ENCODE results near the gene FNDC1.

The FNDC1 gene

GRCh38 chr6:159309723-159310122, 140.5 kb downstream of the FNDC1 start:
- Histone ChIP-seq H3K4me3 (ENCODE audit: low read depth in 1 of 2, low read length in 1 of 2) (no peak overlapping the region), H3K27me3 (no peaks in the 10 kb centered on the region), H3K4me1 (ENCODE audit: control insufficient read depth in 1 of 2, insufficient read depth in 1 of 2, low read depth in 1 of 2, low read length in 1 of 2) (no peaks in the 10 kb centered on the region), H3K27ac (no peak overlapping the region), H3K9me3 (no peaks in the 10 kb centered on the region), H3K36me3 (no peaks in the 10 kb centered on the region)
- TF ChIP-seq, protein P1, sequence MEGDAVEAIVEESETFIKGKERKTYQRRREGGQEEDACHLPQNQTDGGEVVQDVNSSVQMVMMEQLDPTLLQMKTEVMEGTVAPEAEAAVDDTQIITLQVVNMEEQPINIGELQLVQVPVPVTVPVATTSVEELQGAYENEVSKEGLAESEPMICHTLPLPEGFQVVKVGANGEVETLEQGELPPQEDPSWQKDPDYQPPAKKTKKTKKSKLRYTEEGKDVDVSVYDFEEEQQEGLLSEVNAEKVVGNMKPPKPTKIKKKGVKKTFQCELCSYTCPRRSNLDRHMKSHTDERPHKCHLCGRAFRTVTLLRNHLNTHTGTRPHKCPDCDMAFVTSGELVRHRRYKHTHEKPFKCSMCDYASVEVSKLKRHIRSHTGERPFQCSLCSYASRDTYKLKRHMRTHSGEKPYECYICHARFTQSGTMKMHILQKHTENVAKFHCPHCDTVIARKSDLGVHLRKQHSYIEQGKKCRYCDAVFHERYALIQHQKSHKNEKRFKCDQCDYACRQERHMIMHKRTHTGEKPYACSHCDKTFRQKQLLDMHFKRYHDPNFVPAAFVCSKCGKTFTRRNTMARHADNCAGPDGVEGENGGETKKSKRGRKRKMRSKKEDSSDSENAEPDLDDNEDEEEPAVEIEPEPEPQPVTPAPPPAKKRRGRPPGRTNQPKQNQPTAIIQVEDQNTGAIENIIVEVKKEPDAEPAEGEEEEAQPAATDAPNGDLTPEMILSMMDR (IDR thresholded peaks at IDR 0.05), result no peak

- Histone ChIP-seq H3K4me1 (ENCODE audit: control insufficient read depth in 1 of 2, insufficient read depth in 1 of 2, low read depth in 1 of 2, low read length in 1 of 2) (no peaks in the 10 kb centered on the region), H3K4me3 (ENCODE audit: low read depth in 1 of 2, low read length in 1 of 2) (no peak overlapping the region), H3K36me3 (no peaks in the 10 kb centered on the region), H3K27me3 (no peaks in the 10 kb centered on the region), H3K27ac (no peak overlapping the region), H3K9me3 (no peaks in the 10 kb centered on the region)
- TF ChIP-seq, protein P1 (IDR thresholded peaks at IDR 0.05), result no peak
These were observed 142.4 kb downstream of the FNDC1 start for GRCh38 chr6:159311618-159312017.

DNA sequence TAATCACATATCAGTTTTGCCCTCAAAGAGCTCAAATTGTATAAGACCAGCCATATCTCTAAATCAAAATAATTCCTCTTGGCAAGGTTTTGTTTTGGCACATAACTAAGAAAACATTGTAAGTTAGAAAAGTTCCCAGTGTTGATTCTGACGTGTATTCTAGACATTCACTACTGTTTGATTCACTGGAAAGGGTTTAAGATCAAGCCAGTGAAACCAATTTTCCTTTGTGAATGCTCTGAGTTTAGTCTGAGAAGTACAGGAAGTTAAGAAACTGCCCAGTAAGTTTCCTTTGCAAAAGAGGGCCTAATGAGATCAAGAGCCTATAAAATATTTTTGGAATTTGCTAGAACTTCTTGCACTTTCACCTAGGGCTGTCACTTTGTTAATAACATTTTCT, 143.0 kb downstream of the FNDC1 start:
- Histone ChIP-seq H3K27me3 (no peaks in the 10 kb centered on the region), H3K36me3 (no peaks in the 10 kb centered on the region), H3K4me1 (ENCODE audit: control insufficient read depth in 1 of 2, insufficient read depth in 1 of 2, low read depth in 1 of 2, low read length in 1 of 2) (no peaks in the 10 kb centered on the region), H3K4me3 (ENCODE audit: low read depth in 1 of 2, low read length in 1 of 2) (no peak overlapping the region), H3K9me3 (no peaks in the 10 kb centered on the region), H3K27ac (no peak overlapping the region)
- TF ChIP-seq, protein P1 (IDR thresholded peaks at IDR 0.05), result no peak

DNA sequence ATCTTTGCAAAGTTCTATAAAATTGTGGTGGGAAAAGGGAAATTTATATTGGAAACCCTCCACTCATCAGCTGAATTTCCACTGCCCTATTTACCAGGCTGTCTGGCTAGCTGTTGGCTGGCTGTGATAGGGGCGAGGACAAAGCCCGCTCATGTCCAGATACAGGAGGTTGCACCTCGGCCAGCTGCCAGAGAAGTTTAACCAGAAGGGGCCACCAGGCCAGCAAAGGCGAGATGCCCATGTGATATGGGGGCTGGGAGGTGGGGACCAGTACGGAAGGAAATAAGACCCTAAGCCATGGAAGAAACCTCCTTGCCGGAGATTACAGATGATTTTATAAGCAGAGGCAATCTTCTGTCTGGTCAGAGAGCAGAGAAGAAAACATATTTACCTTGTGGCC, 143.8 kb downstream of the FNDC1 start:
- H3K4me3 ChIP-seq (ENCODE audit: low read depth in 1 of 2, low read length in 1 of 2), result no peak overlapping the region
- TF ChIP-seq, protein P1 (IDR thresholded peaks at IDR 0.05), result no peak
- H3K9me3 ChIP-seq, result no peaks in the 10 kb centered on the region
- no peaks in the 10 kb centered on the region for H3K36me3 ChIP-seq
- H3K27ac ChIP-seq, result no peak overlapping the region
- H3K27me3 ChIP-seq, result no peaks in the 10 kb centered on the region
- no peaks in the 10 kb centered on the region for H3K4me1 ChIP-seq (ENCODE audit: control insufficient read depth in 1 of 2, insufficient read depth in 1 of 2, low read depth in 1 of 2, low read length in 1 of 2)

DNA sequence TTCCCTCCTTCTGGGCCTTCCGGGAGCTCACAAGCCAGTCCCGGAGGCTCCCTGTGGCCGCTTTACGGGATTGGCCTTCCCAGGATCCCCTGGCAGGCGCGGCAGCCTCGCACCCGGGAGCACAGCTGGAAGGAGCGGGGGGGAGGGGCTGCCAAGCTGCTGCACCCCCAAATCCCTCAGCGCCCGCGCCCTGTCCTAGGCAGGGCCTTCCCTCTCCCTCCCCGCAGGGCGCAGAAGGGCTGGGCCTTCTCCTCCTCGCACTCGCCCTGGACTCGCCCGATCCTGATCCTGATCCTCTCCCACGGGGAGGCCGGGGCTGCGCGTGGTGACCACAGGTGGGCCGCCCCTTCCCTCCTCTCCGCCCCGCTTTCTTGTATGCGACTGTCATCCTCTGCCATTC, 146.4 kb downstream of the FNDC1 start:
- H3K36me3 ChIP-seq, result no peaks in the 10 kb centered on the region
- TF ChIP-seq, protein P1 (IDR thresholded peaks at IDR 0.05), result no peak
- H3K9me3 ChIP-seq, result no peaks in the 10 kb centered on the region
- no peak overlapping the region for H3K27ac ChIP-seq
- no peaks in the 10 kb centered on the region for H3K27me3 ChIP-seq
- H3K4me1 ChIP-seq (ENCODE audit: control insufficient read depth in 1 of 2, insufficient read depth in 1 of 2, low read depth in 1 of 2, low read length in 1 of 2), result no peaks in the 10 kb centered on the region
- no peak overlapping the region for H3K4me3 ChIP-seq (ENCODE audit: low read depth in 1 of 2, low read length in 1 of 2)

- H3K27ac ChIP-seq, result no peak overlapping the region
- H3K36me3 ChIP-seq, result no peaks in the 10 kb centered on the region
- H3K4me1 ChIP-seq (ENCODE audit: control insufficient read depth in 1 of 2, insufficient read depth in 1 of 2, low read depth in 1 of 2, low read length in 1 of 2), result no peaks in the 10 kb centered on the region
- TF ChIP-seq, protein P1 (IDR thresholded peaks at IDR 0.05), result no peak
- no peaks in the 10 kb centered on the region for H3K9me3 ChIP-seq
- H3K27me3 ChIP-seq, result no peaks in the 10 kb centered on the region
- H3K4me3 ChIP-seq (ENCODE audit: low read depth in 1 of 2, low read length in 1 of 2), result no peak overlapping the region
These were observed 148.2 kb downstream of the FNDC1 start for GRCh38 chr6:159317430-159317829.
